Astrocyte of the spinal cord (primary cell): ENCODE data around the gene ZC3H14.
A peak's percentile ranks its signal among the peaks of the same experiment; 100 is the strongest.

ENCODE experiments used
- DNase-seq: peaks from one replicate; pipeline ENCODE4 v3.0.0; 2011; ENCODE audit warnings: low read depth, low spot score
- H3K4me3 ChIP-seq: 2 replicates; pipeline ENCODE4 v1.5.1; 2011; ENCODE audit warnings: low read depth, mild to moderate bottlenecking, low read length, moderate library complexity
- in situ Hi-C: cut with HindIII; loops from 2 replicates; pipeline ENCODE4 v1.10.0; 2017; ENCODE audit warnings: low sequenced_read_pairs
- TF ChIP-seq, protein P1 (sequence below): IDR thresholded peaks from 2 replicates; pipeline ENCODE4 v1.5.1; 2012; ENCODE audit warnings: low read depth, mild to moderate bottlenecking, low read length, inconsistent platforms

The ZC3H14 gene

DNA sequence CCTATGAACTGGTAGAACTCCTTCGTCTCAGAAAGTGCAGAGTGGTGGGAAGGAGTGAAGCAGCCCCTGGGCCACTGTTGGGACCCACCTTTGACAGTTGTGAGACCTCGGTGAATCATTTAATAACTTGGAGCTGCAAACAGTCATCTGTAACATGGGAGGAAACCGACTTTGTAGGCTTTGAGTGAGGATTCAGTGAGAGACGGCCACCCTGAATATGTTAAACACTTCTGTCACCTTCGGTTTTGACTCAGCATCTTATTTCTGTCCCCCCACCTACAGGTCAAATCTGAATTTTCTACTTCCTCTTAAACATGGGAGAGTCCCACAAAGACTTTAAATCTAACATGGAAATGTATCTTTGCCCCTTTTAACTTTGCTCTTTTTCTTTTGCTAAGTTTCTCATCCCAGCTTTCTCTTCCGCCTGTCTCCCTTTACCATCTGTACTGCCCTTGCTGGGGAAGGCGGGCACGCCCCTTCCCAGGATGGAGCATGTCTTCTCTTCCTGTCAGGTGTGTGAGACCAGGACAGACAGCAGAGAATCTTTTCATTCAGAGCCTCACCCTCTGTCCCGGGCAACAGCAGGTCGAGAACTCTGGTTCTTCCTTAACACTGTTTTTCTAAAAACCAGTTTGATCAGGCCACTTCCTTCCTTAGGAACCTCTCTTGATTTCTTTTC is 37.1 kb downstream of the ZC3H14 start:
- H3K4me3 ChIP-seq, result no peak overlapping the region
- TF ChIP-seq, protein P1, sequence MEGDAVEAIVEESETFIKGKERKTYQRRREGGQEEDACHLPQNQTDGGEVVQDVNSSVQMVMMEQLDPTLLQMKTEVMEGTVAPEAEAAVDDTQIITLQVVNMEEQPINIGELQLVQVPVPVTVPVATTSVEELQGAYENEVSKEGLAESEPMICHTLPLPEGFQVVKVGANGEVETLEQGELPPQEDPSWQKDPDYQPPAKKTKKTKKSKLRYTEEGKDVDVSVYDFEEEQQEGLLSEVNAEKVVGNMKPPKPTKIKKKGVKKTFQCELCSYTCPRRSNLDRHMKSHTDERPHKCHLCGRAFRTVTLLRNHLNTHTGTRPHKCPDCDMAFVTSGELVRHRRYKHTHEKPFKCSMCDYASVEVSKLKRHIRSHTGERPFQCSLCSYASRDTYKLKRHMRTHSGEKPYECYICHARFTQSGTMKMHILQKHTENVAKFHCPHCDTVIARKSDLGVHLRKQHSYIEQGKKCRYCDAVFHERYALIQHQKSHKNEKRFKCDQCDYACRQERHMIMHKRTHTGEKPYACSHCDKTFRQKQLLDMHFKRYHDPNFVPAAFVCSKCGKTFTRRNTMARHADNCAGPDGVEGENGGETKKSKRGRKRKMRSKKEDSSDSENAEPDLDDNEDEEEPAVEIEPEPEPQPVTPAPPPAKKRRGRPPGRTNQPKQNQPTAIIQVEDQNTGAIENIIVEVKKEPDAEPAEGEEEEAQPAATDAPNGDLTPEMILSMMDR, result no peak
- in situ Hi-C loops, result no loop called here
- no peak for DNase-seq

DNA sequence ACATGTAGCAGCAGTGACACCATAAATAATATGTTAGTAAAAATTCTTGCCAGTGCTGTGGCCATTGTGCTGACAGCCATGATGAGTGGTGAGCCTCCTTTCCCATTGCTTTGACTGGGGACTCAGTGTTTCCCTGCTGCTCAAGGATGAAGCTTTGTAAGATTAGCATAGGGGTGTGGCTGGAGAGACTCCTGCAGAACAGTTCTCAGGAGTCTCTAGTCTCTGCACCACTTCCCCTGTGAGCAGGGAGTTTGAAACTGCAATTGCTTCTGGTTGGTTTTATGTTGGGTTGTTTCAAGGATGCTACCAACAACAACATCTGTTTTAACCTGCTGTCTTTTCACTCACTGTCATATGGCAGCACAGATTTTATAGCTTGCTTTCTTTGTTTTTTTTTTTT is 41.4 kb downstream of the ZC3H14 start:
- no peak for DNase-seq
- in situ Hi-C loops, result no loop called here
- TF ChIP-seq, protein P1, result no peak
- H3K4me3 ChIP-seq, result no peak overlapping the region

DNA sequence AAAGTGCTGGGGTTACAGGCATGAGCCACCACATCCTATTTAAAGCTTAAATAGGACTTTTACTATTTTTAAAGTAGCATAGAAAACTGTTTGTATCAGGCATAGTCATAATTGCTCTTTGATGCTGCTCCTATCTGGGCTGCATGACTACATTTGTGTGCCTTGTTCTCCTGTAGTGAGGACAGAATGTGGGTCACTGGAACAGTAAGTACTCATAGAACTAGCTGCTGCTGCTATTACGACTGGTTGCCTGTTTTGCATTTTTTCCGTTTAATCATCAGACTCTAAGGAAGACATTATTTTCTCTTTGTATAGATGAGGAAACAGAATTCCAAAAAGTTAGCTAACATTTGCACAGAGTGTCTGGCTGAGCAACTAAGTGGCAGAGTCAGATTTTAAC is 42.8 kb downstream of the ZC3H14 start:
- in situ Hi-C loops, result no loop called here
- no peak overlapping the region for H3K4me3 ChIP-seq
- TF ChIP-seq, protein P1, result no peak
- DNase-seq, result no peak

DNA sequence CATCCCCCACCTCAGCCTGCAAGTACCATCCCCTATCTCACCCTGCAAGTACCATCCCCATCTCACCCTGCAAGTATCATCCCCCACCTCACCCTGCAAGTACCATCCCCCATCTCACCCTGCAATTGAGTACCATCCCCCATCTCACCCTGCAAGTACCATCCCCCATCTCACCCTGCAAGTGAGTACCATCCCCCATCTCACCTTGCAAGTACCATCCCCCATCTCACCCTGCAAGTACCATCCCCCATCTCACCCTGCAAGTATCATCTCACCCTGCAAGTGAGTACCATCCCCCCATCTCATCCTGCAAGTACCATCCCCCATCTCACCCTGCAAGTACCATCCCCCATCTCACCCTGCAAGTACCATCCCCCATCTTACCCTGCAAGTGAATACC is 45.0 kb downstream of the ZC3H14 start:
- TF ChIP-seq, protein P1, result no peak
- DNase-seq, result no peak
- H3K4me3 ChIP-seq, result no peak overlapping the region
- in situ Hi-C loops, result no loop called here

DNA sequence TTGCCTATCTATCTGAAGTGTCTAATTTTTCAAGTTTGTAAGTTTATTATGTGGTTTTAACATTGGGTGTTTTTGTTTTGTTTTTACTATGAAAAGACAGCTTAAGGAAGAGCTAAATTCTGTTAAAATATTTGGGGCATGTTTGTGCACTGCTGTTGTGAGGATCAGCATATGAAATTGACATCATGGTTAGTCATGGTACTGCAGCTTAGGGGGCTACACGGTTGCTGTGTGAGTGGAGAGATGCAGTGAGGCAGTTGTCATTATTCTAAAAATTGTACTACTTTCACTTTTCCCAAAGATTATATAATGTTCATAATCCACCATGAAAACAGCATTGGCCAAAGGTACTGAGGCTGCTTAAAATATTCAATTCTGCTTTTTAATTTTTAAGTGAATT is 49.0 kb downstream of the ZC3H14 start:
- TF ChIP-seq, protein P1, result no peak
- DNase-seq, result peak; percentile 14
- no peak overlapping the region for H3K4me3 ChIP-seq
- in situ Hi-C loops, result no loop called here

DNA sequence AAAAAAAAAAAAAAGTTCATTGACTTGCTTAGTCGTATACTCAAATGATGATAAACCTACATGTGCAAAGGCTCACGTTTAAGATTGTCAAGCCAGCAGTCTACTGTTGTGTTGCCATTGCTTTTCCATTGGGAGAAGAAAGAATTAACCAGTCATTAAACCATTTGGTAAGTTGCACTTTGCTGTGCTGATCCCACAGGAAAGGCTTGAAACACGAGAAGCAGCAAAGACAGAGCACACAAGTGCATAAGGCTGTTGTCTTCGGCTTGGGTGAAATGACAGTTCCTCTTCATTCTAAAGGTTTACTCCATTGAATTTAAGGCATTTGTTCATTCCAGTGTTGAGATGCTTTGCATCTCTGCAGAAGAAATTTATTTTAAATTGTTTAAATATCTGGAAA is 50.1 kb downstream of the ZC3H14 start:
- DNase-seq, result no peak
- in situ Hi-C loops, result no loop called here
- TF ChIP-seq, protein P1, result no peak
- H3K4me3 ChIP-seq, result no peak overlapping the region
